IMR-90 (cell line): ENCODE results near the gene CRABP1. TPM values are rescaled to one million over a fixed set of nuclear protein-coding genes. Genes with fewer than 3 reads are reported as not detected.

Experiments
- ATAC-seq: fragments of 200-7000 bp; cut with Tn5 transposase; 2 replicates; pipeline ENCODE4 v1.9.1; 2020; ENCODE audit warnings: low read depth, mild to moderate bottlenecking, moderate library complexity
- BruUV-seq: library from RNA; stranded (reverse); fragments of 400-500 nt; replicated peaks from 2 replicates; lab custom pipeline; 2021; lab: Mats Ljungman, UMichigan
- CTCF ChIA-PET: fragments of 300-600 bp; formaldehyde crosslinking; extraction: SDS; loops from one replicate; lab custom pipeline; 2021; ENCODE audit warnings: antibody characterized with exemption; lab: Yijun Ruan, JAX
- POLR2A ChIA-PET: fragments of 300-600 bp; sonication (Branson Sonifier 250); formaldehyde crosslinking; loops from one replicate; lab custom pipeline; 2022; ENCODE audit warnings: antibody characterized with exemption; ENCODE audit not compliant: unreplicated experiment; lab: Charles Lee
- DNase-seq: peaks from one replicate; pipeline ENCODE4 v3.0.0; 2013
- H2AFZ ChIP-seq: replicated peaks from 2 replicates; pipeline ENCODE3; 2013; ENCODE audit warnings: low read length, mild to moderate bottlenecking; ENCODE audit not compliant: poor library complexity
- H2AK5ac ChIP-seq: 2 replicates; pipeline ENCODE4 v1.6.1; 2013; ENCODE audit warnings: low read depth, low read length, inconsistent platforms
- H2AK9ac ChIP-seq: replicated peaks from 2 replicates; pipeline ENCODE3; 2013; ENCODE audit warnings: mild to moderate bottlenecking, low read depth, low read length, moderate library complexity; ENCODE audit not compliant: poor library complexity
- H2BK120ac ChIP-seq: 2 replicates; pipeline ENCODE4 v1.6.1; 2013; ENCODE audit warnings: low read depth, low read length, inconsistent platforms
- H2BK15ac ChIP-seq: 3 replicates; pipeline ENCODE4 v1.6.1; 2013; ENCODE audit warnings: low read depth, low read length, inconsistent platforms
- H2BK20ac ChIP-seq: 2 replicates; pipeline ENCODE4 v1.6.1; 2013; ENCODE audit warnings: low read depth, mild to moderate bottlenecking, inconsistent platforms, low read length, moderate library complexity
- H2BK5ac ChIP-seq: 2 replicates; pipeline ENCODE4 v1.6.1; 2013; ENCODE audit warnings: mild to moderate bottlenecking, low read depth, low read length, inconsistent platforms; ENCODE audit not compliant: poor library complexity, severe bottlenecking
- H3K14ac ChIP-seq: replicated peaks from 2 replicates; pipeline ENCODE4 v1.6.1; 2013; ENCODE audit warnings: low read depth, low read length, inconsistent platforms
- H3K18ac ChIP-seq: 2 replicates; pipeline ENCODE4 v1.6.1; 2013; ENCODE audit warnings: low read depth, low read length, control low read depth
- H3K23ac ChIP-seq: 2 replicates; pipeline ENCODE4 v1.6.1; 2013; ENCODE audit warnings: low read depth, low read length, inconsistent platforms
- H3K27ac ChIP-seq: 2 replicates; pipeline ENCODE4 v1.5.1; 2013; ENCODE audit warnings: mild to moderate bottlenecking, control low read depth, low read length; ENCODE audit not compliant: insufficient read depth
- H3K27me3 ChIP-seq: 2 replicates; pipeline ENCODE4 v1.6.1; 2013; ENCODE audit warnings: low read length; ENCODE audit not compliant: control insufficient read depth, insufficient read depth
- H3K36me3 ChIP-seq: 2 replicates; pipeline ENCODE4 v1.6.1; 2013; ENCODE audit warnings: low read length, mixed read lengths; ENCODE audit not compliant: control insufficient read depth, insufficient read depth
- H3K4ac ChIP-seq: 2 replicates; pipeline ENCODE4 v1.6.1; 2013; ENCODE audit warnings: low read depth, low read length, inconsistent platforms
- H3K4me1 ChIP-seq: 2 replicates; pipeline ENCODE4 v1.6.1; 2013; ENCODE audit warnings: low read length, mixed read lengths; ENCODE audit not compliant: control insufficient read depth, insufficient read depth
- H3K4me2 ChIP-seq: 2 replicates; pipeline ENCODE4 v1.6.1; 2013; ENCODE audit warnings: low read depth, mild to moderate bottlenecking, control low read depth, low read length, moderate library complexity
- H3K4me3 ChIP-seq: 2 replicates; pipeline ENCODE4 v1.5.1; 2013; ENCODE audit warnings: low read depth, mild to moderate bottlenecking, control low read depth, low read length, moderate library complexity; ENCODE audit not compliant: insufficient read depth
- H3K56ac ChIP-seq: 2 replicates; pipeline ENCODE4 v1.6.1; 2013; ENCODE audit warnings: low read length, inconsistent platforms; ENCODE audit not compliant: insufficient read depth; ENCODE audit errors: extremely low read depth
- H3K79me1 ChIP-seq, 2 experiments: 2 replicates each; pipeline ENCODE4 v1.6.1; 2013; ENCODE audit warnings: low read length in 2 of 2, inconsistent platforms in 1 of 2, low read depth in 1 of 2
- H3K9ac ChIP-seq: 2 replicates; pipeline ENCODE4 v1.6.1; 2013; ENCODE audit warnings: low read depth, low read length, control low read depth
- H3K9me1 ChIP-seq: 2 replicates; pipeline ENCODE4 v1.6.1; 2013; ENCODE audit warnings: low read length, inconsistent platforms; ENCODE audit not compliant: insufficient read depth
- H3K9me3 ChIP-seq: 2 replicates; pipeline ENCODE4 v1.6.1; 2013; ENCODE audit warnings: low read length; ENCODE audit not compliant: control insufficient read depth, insufficient read depth
- H4K20me1 ChIP-seq: 2 replicates; pipeline ENCODE4 v1.6.1; 2013; ENCODE audit warnings: low read length, inconsistent platforms; ENCODE audit not compliant: insufficient read depth
- H4K5ac ChIP-seq: 2 replicates; pipeline ENCODE4 v1.6.1; 2013; ENCODE audit warnings: mild to moderate bottlenecking, low read depth, low read length, control low read depth
- H4K8ac ChIP-seq, 2 experiments: 2 replicates each; pipeline ENCODE4 v1.6.1; 2013; ENCODE audit warnings: low read depth in 2 of 2, low read length in 2 of 2, control low read depth in 1 of 2, inconsistent platforms in 1 of 2
- H4K91ac ChIP-seq: 2 replicates; pipeline ENCODE4 v1.6.1; 2013; ENCODE audit warnings: low read depth, low read length, inconsistent platforms; ENCODE audit not compliant: insufficient read depth
- BHLHE40 ChIP-seq: fragments of 150-350 bp; IDR thresholded peaks from 2 replicates; pipeline ENCODE4 v1.6.1; 2016; ENCODE audit warnings: mild to moderate bottlenecking, low read depth, low read length
- CEBPB ChIP-seq: IDR thresholded peaks from 2 replicates; pipeline ENCODE4 v1.6.1; 2012; ENCODE audit warnings: low read depth, low read length, improper control_type of control experiment
- CHD1 ChIP-seq: IDR thresholded peaks from 2 replicates; pipeline ENCODE4 v1.6.1; 2012; ENCODE audit warnings: low read depth, low read length, improper control_type of control experiment
- FOS ChIP-seq: fragments of 150-350 bp; IDR thresholded peaks from 2 replicates; pipeline ENCODE4 v1.6.1; 2016; ENCODE audit warnings: low read depth, low read length
- MAFK ChIP-seq: IDR thresholded peaks from 2 replicates; pipeline ENCODE4 v1.6.1; 2012; ENCODE audit warnings: low read depth, low read length, improper control_type of control experiment
- MAZ ChIP-seq: IDR thresholded peaks from 2 replicates; pipeline ENCODE4 v1.6.1; 2012; ENCODE audit warnings: low read depth, mild to moderate bottlenecking, low read length, improper control_type of control experiment, moderate library complexity, borderline replicate concordance
- MXI1 ChIP-seq: IDR thresholded peaks from 2 replicates; pipeline ENCODE4 v1.6.1; 2012; ENCODE audit warnings: low read depth, mild to moderate bottlenecking, low read length, moderate library complexity, borderline replicate concordance
- NFE2L2 ChIP-seq: fragments of 150-350 bp; IDR thresholded peaks from 2 replicates; pipeline ENCODE4 v1.6.1; 2016; ENCODE audit warnings: low read depth, mild to moderate bottlenecking, low read length
- POLR2A ChIP-seq: IDR thresholded peaks from 2 replicates; pipeline ENCODE4 v1.6.1; 2012; ENCODE audit warnings: mild to moderate bottlenecking, low read depth, low read length
- RAD21 ChIP-seq: IDR thresholded peaks from 2 replicates; pipeline ENCODE4 v1.6.1; 2012; ENCODE audit warnings: low read length, improper control_type of control experiment
- RCOR1 ChIP-seq: IDR thresholded peaks from 2 replicates; pipeline ENCODE4 v1.6.1; 2012; ENCODE audit warnings: mild to moderate bottlenecking, low read length, improper control_type of control experiment; ENCODE audit not compliant: insufficient replicate concordance
- RFX5 ChIP-seq: IDR thresholded peaks from 2 replicates; pipeline ENCODE4 v1.8.0; 2012; ENCODE audit warnings: low read depth, mild to moderate bottlenecking, low read length, moderate library complexity
- SMC3 ChIP-seq: fragments of 150-350 bp; IDR thresholded peaks from 2 replicates; pipeline ENCODE4 v1.6.1; 2016; ENCODE audit warnings: low read depth, mild to moderate bottlenecking, antibody characterized with exemption, low read length, moderate library complexity
- WGBS, 2 experiments: methylation state at CpG; one replicate each; pipeline versions ENCODE4 v1.1.5 to v1.1.7; 2013; ENCODE audit warnings: missing lambda C conversion rate in 2 of 2; ENCODE audit not compliant: insufficient read length in 1 of 2; ENCODE audit errors: extremely low coverage in 2 of 2; 5-methylcytosine and 5-hydroxymethylcytosine counted together
- dilution Hi-C: fragments of 300-500 bp; cut with HindIII; formaldehyde crosslinking; loops from one replicate; pipeline ENCODE4 v1.14.3; 2018; ENCODE audit warnings: low sequenced_read_pairs; ENCODE audit not compliant: unreplicated experiment
- in situ Hi-C: fragments of 300-500 bp; cut with MboI; formaldehyde crosslinking; loops from 3 replicates; pipeline ENCODE4 v1.14.3; 2019; ENCODE audit warnings: low sequenced_read_pairs, inconsistent platforms, mixed read lengths
- intact Hi-C: fragments of 100-400 bp; cut with micrococcal nuclease; formaldehyde crosslinking; loops from 2 replicates; pipeline ENCODE4 v1.10.0; 2022
- polyA plus RNA-seq, 3 experiments: library from polyadenylated mRNA; depleted of rRNA; stranded (reverse); fragments of >200 nt; gene quantifications; 2 replicates each; pipeline ENCODE4 v1.2.3, GENCODE V29; 2012; ENCODE audit warnings: low replicate concordance in 1 of 3
- total RNA-seq: library from RNA; depleted of rRNA; stranded (reverse); fragments of >200 nt; gene quantifications from 2 replicates; pipeline ENCODE4 v1.2.3, GENCODE V29; 2012
- TF ChIP-seq, protein P1 (sequence below): fragments of 150-350 bp; IDR thresholded peaks from 2 replicates; pipeline ENCODE4 v1.6.1; 2017; ENCODE audit warnings: mild to moderate bottlenecking, antibody characterized with exemption, low read length, low read depth
- TF ChIP-seq, protein P2 (sequence below): conservative IDR thresholded peaks from 2 replicates; pipeline ENCODE4 v1.5.1; 2012; ENCODE audit warnings: mild to moderate bottlenecking, low read depth, low read length, improper control_type of control experiment
- TF ChIP-seq, protein P3 (sequence below): fragments of 150-350 bp; IDR thresholded peaks from 2 replicates; pipeline ENCODE4 v1.6.1; 2016; ENCODE audit warnings: low read depth, mild to moderate bottlenecking, low read length, moderate library complexity, borderline replicate concordance

The CRABP1 gene
- total and polyA plus RNA-seq, 2 of the 4 experiments (the other 2 are of a cell fraction): not detected

DNA sequence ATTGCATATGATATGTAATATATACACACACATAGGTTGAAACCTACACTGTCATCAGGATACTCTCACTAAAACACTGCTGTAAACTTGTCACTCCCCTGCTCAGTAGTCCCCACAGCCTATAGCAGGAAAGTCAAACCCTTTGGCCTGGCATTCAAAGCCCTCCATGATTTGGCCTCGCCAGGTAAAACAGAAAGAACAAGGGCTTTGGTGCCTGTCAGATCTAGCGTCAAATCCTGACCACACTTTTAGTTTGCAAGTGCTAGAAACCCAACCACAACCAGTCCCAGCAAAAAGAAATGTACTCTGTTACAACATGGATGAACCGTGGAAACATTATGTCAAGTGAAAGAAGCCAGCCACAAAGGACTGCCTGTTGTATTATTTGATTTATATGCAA is 11.4 kb downstream of the CRABP1 start:
- dilution Hi-C loops: no loop called here
- Histone ChIP-seq H3K4me2 (no peak overlapping the region), H2BK120ac (no peak overlapping the region), H4K20me1 (no peaks in the 10 kb centered on the region), H3K56ac (no peak overlapping the region), H2AK5ac (no peak overlapping the region), H2BK15ac (no peak overlapping the region), H4K8ac (no peak overlapping the region), H3K27ac (no peak overlapping the region), H3K36me3 (no peaks in the 10 kb centered on the region), H2AFZ (no peak overlapping the region), H4K91ac (no peak overlapping the region), H2AK9ac (no peak overlapping the region), H3K14ac (no peak overlapping the region), H3K27me3 (peaks cover 25% of the 10 kb centered on the region), H3K4me3 (no peak overlapping the region), H3K9me3 (no peaks in the 10 kb centered on the region), H3K4ac (no peak overlapping the region), H3K79me1 (no peaks in the 10 kb centered on the region), H3K9me1 (no peaks in the 10 kb centered on the region), H2BK20ac (no peak overlapping the region), H3K9ac (no peak overlapping the region), H4K5ac (no peak overlapping the region), H3K23ac (no peak overlapping the region), H3K18ac (no peak overlapping the region), H3K4me1 (no peaks in the 10 kb centered on the region), H2BK5ac (no peak overlapping the region)
- no CpG with 5 or more reads among the region's 3 CpGs for WGBS, 2 experiments
- CTCF ChIA-PET: no interaction called here
- in situ Hi-C loops: no loop called here
- DNase-seq (no peak), ATAC-seq (no peak)
- BruUV-seq: no TSS peak
- TF ChIP-seq, protein P1, sequence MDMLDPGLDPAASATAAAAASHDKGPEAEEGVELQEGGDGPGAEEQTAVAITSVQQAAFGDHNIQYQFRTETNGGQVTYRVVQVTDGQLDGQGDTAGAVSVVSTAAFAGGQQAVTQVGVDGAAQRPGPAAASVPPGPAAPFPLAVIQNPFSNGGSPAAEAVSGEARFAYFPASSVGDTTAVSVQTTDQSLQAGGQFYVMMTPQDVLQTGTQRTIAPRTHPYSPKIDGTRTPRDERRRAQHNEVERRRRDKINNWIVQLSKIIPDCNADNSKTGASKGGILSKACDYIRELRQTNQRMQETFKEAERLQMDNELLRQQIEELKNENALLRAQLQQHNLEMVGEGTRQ: no peak
- TF ChIP-seq RFX5 (no peak), FOS (no peak), MAFK (no peak), MAZ (no peak), BHLHE40 (no peak), CEBPB (no peak), NFE2L2 (no peak), RAD21 (no peak), RCOR1 (no peak), CHD1 (no peak), MXI1 (no peak), POLR2A (no peak), SMC3 (no peak)
- TF ChIP-seq, protein P2, sequence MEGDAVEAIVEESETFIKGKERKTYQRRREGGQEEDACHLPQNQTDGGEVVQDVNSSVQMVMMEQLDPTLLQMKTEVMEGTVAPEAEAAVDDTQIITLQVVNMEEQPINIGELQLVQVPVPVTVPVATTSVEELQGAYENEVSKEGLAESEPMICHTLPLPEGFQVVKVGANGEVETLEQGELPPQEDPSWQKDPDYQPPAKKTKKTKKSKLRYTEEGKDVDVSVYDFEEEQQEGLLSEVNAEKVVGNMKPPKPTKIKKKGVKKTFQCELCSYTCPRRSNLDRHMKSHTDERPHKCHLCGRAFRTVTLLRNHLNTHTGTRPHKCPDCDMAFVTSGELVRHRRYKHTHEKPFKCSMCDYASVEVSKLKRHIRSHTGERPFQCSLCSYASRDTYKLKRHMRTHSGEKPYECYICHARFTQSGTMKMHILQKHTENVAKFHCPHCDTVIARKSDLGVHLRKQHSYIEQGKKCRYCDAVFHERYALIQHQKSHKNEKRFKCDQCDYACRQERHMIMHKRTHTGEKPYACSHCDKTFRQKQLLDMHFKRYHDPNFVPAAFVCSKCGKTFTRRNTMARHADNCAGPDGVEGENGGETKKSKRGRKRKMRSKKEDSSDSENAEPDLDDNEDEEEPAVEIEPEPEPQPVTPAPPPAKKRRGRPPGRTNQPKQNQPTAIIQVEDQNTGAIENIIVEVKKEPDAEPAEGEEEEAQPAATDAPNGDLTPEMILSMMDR: no peak
- TF ChIP-seq, protein P3, sequence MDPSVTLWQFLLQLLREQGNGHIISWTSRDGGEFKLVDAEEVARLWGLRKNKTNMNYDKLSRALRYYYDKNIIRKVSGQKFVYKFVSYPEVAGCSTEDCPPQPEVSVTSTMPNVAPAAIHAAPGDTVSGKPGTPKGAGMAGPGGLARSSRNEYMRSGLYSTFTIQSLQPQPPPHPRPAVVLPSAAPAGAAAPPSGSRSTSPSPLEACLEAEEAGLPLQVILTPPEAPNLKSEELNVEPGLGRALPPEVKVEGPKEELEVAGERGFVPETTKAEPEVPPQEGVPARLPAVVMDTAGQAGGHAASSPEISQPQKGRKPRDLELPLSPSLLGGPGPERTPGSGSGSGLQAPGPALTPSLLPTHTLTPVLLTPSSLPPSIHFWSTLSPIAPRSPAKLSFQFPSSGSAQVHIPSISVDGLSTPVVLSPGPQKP: no peak
- intact Hi-C loops: no loop called here
- POLR2A ChIA-PET: no interaction called here
